Panc1 (cell line): ENCODE measurements around the gene MED12L.

ENCODE experiments used
- CTCF ChIP-seq: fragments of 450-650 bp; IDR thresholded peaks from 2 replicates; pipeline ENCODE4 v1.5.1; 2017; ENCODE audit warnings: mild to moderate bottlenecking
- POLR2AphosphoS5 ChIP-seq: IDR thresholded peaks from 2 replicates; pipeline ENCODE4 v1.6.1; 2012; ENCODE audit warnings: mild to moderate bottlenecking, low read depth, low read length, moderate library complexity

GRCh38 chr3:151479452-151479851 lies 394.0 kb downstream of the MED12L start:
- TF ChIP-seq CTCF (no peak), POLR2AphosphoS5 (no peak)
